GM19455 (cell line): ENCODE measurements around the gene SPAG9.
"Not testable (repeated sequence)": the region's sequence is repeated elsewhere in the genome, so short reads cannot be mapped to it uniquely, and the experiment has no call there.

Experiments used
- ATAC-seq: cut with Tn5 transposase; IDR thresholded peaks from one replicate; pipeline ENCODE4 v1.9.1; 2021; ENCODE audit not compliant: unreplicated experiment

Gene SPAG9

GRCh38 chr17:51133365-51133764, 12.7 kb upstream of the SPAG9 start:
- ATAC-seq: no peak

DNA sequence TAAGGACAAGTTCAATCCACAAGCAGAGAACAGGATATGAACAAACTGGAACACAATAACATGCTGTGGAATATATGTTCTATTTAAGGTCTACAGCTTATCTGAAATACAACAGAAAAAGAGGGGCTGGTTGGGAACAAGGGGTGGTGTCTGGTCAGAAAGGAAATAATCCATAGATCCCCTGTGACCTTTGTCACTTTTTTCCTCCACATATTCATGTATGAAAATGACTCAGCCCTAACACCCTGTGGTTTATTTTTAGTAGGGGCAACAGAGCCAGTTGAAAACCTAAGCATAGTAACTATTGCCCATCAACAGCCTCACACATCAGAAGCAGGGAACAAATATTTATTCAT, 12.3 kb upstream of the SPAG9 start:
- ATAC-seq: no peak

- no peak for ATAC-seq
Measured at GRCh38 chr17:51128076-51128475, 7.4 kb upstream of the SPAG9 start.

DNA sequence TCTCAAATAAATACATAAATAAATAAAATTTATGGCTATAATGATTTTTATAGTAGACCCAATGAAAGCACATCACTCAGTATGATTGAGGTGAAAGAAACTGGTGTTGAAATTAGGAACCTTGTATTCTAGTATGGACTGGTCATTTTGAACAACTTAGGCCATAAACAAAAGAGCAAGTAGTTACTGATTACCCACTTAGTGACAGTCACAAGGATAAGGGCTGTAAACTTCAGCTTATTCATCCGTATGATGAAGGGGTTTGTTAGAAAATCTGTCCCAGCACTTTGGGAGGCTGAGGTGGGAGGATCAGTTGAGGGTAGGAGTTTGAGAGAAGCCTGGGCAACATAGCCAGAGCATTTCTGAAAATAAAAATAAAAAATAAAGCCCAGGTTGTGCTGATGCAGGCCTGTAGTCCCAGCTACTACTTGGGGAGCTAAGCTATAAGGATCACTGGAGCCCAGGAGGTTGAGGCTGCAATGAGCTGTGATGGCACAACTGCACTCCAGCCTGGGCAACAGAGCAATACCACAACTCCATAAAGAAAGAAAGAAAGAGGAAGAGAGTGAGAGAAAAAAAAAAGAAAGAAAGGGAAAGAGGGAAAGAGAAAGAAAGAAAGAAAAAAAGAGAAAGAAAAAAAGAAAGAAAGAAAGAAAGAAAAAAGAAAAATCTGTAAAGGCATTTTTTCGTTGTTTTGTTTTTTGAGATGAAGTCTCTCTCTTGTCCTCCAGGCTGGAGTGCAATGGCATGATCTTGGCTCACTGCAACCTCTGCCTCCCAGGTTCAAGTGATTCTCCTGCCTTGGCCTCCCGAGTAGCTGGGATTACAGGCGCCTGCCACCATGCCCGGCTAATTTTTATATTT, 4.2 kb upstream of the SPAG9 start:
- ATAC-seq: no peak

- ATAC-seq: not testable (repeated sequence)
Measured at GRCh38 chr17:51122473-51123115, 1.9 kb upstream of the SPAG9 start.

DNA sequence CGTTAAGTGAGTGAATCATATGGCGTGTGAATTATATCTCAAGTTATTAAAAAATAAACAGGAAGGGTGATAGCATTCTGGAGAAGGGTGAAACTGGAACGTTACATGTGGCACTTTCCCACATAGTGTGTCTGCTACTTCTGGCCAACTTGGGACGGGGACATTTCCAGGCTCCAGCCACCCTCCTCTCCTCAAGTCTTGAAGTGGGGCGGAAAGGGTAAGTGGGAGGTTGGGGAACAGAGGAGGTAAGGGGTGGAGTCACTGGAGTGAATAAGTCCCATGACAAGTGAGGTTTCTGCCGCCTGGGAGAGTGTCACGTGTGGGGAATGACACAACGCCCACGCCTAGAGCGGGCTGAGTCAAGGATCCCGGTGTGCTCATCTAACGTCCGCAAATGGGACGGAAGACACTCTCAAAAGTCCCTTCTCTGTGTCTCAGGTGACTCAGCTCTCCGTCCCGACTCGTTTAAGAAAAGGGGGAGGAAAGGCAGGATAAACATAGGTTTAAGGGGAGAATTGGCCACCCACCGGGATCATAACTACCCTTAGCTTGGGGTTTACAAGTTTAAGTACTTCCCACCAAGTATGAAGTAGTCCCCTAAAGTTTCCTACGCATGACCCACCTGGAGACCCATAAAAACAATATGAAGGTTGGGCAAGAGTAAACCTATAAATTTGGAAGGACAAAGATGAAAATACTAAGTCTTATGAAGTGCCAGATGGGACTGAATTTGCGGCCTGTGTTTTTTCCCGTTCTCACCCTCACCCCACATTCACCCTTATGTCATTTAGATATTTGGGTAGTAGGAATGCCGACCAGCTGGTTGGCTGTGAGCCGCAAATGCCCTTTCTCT, 1.2 kb upstream of the SPAG9 start:
- no peak for ATAC-seq

DNA sequence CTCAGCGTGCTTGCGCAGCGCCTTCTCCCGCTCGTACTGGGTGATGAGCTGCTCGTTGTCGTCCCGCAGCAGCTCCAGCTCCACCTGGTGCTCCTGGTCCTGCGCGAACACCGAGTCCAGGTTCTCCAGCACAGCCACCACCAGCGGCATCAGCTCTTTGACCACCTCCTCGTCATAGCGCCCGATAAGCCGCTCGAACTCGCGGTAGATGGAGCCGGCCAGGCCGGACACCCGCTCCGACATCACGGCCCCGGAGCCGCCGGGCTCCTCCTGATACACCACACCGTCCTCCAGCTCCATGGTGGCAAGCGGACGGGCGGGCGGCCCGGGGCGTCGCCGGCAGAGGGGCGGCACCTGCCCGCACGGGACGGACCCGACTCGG, 320 bp downstream of the SPAG9 start:
- ATAC-seq: peak; percentile 42

- ATAC-seq: peak; percentile 37
Measured at GRCh38 chr17:51119415-51120356, 982 bp downstream of the SPAG9 start.

DNA sequence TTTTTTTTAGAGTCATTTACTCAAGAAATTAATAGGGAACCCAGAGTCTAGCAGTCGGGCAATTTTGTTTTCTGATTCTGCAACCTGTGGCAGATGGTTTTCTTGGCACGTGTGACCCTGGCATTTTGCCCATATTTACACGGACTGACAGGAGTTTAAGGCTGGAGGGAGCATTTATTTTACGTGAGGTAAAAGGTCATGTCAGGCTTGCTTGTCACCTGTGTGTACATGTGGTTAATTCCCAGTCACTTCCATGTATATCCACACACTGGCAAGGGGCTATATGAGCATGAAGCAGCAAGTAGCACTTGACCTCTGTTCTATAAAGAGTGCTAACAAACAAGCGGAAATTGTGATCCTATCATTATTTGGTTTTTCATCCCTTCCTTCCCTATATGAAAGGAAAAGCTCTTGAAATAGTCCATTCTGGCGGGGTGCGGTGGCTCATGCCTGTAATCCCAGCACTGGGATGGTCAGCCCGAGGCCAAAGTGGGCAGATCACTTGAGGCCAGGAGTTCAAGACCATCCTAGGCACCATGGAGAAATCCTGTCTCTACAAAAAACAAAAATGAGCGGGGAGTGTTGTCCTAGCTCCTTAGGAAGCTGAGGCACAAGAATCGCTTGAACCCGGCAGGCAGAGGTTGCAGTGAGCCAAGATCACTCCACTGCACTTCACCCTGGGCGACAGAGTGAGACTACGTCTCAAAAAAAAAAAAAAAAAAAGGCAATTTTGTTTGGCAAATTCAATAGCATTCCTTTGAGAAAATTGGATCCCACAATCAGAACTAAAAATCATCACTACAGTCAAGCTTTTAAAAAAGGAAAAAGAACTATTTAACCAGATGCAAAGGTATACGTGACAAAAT, 2.1 kb downstream of the SPAG9 start:
- no peak for ATAC-seq

DNA sequence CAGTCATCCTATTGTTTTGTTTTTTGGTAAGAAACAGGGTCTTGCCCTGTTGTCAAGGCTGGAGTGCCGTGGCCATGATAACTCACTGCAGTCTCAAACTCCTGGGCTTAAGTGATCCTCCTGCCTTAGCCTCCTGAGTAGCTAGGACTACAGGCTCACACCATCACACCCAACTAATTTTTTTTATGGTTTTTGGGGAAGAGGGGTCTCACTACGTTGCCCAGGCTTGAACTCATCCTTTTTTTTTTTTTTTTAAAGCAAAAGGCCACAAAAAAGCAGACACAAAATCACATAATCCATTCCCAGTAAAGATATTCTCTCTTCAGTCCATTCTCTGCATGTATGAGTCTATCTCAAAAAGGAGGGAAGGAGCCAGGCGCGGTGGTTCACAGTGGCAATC, 5.5 kb downstream of the SPAG9 start:
- no peak for ATAC-seq

DNA sequence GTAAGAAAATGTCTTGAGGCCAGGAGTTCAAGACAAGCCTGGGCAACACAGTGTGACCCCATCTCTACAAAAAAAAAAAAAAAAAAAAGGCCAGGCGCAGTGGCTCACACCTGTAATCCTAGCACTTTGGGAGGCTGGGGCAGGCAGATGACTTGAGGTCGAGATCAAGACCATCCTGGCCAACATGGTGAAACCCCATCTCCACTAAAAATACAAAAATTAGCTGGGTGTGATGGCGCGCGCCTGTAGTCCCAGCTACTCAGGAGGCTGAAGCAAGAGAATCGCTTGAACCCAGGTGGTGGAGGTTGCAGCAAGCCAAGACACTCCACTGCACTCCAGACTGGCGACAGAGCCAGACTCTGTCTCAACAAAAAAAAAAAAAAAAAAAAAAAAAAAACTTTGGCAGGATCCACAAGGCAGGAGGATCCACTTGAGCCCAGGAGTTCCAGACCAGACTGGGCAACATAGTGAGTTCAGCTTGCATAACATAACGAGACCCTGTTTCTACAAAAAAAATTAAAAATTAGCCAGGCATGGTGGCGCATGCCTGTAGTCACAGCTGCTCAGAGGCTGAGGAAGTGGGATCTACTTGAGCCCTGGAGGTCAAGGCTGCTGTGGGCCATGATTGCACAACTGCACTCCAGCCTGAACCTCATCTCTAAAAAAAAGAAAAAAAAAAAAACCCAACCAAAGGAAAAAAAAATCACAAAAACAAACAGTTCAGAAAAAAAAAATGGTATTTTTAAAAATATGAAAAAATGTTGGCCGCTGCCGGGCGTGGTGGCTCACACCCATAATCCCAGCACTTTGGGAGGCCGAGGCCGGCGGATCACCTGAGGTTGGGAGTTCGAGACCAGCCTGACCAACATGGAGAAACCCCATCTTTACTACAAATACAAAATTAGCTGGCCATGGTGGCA, 8.1 kb downstream of the SPAG9 start:
- not testable (repeated sequence) for ATAC-seq

- no peak for ATAC-seq
Measured at GRCh38 chr17:51107778-51108177, 12.9 kb downstream of the SPAG9 start.

DNA sequence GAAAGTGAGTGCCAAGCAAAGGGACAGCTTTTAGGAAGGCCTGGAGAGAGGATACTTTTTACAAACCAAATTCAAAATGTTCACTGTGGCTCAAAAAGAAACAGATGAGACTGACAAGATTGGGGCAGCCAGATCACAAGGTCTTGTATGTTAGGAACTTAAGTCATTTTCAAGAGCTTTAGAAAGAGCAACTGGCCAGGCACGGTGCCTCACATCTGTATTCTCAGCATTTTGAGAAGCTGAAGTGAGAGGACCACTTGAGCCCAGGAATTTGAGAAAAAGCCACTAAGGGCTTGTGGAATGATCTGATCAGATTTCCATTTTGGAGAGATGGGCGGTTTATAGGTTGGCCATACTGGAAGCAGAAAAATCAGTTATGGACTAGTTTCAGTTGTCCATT, 17.2 kb downstream of the SPAG9 start:
- ATAC-seq: no peak

DNA sequence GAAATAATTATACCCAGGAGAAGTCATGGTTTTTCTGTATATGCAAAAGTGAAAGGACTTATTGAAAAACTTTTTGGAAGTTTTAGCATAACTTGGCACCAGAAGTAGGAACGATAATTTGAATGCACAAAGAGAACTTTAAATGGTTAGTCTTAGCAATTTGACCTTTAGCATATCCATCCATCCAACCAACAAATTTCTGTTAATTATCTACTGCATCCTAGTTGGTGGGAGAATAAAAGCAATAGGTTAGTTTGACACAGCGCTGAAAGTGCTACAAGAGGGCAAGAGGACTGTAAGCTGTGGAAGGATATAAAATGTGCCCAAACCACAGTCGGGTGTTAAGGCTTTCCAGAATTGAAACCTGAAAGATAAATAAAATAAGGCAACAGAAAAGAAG, 17.6 kb downstream of the SPAG9 start:
- ATAC-seq: no peak

DNA sequence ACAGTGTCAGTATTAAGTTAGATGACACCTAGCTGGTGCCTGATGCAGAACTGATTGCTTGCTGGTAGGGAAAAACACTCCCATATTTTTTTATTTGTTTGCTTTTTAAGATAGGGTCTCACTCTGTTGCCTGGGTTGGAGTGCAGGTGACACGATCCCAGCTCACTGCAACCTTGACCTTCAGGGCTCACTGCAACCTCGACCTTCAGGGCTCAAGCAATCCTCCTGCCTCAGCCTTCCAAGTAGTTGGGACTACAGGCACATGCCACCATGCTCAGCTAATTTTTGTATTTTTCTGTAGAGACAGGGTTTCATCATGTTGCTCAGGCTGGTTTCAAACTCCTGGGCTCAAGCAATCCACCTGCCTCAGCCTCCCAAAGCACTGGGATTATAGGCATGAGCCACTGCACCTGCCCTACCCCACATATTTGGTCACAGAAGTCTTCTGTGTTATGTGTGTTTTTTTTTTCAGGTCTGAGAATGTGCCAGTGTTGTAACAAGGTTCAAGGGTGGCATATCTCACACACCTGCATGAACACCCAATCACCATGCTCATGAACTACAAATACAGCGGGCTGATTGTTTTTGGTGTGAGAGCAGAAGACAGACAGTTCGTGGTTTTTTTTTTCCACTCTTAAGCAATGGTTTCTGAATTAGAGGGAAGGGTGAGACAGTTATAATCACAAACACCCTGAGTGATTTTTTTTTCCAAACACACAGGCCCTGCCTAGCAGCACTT, 22.8 kb downstream of the SPAG9 start:
- ATAC-seq: no peak

GRCh38 chr17:51091635-51092034, 29.0 kb downstream of the SPAG9 start:
- no peak for ATAC-seq

GRCh38 chr17:51088868-51089267, 31.8 kb downstream of the SPAG9 start:
- not testable (repeated sequence) for ATAC-seq

GRCh38 chr17:51088287-51088686, 32.4 kb downstream of the SPAG9 start:
- ATAC-seq: no peak
